Prostate gland (tissue), 2 donors: Measurements from ENCODE around the gene TLCD3A. TPM values are rescaled to one million over a fixed set of nuclear protein-coding genes. Genes with fewer than 3 reads are reported as not detected.
"Not testable (repeated sequence)": the region's sequence is repeated elsewhere in the genome, so short reads cannot be mapped to it uniquely, and the experiment has no call there.

Source experiments
- DNase-seq: peaks from one replicate; pipeline ENCODE4 v3.0.0-alpha.2; 2019; ENCODE audit warnings: low spot score
- H3K27ac ChIP-seq, 2 donors: fragments of 200-600 bp; sonication (generic); 2 replicates each; pipeline ENCODE4 v1.5.1; 2017 to 2019
- H3K27me3 ChIP-seq: fragments of 200-600 bp; sonication (generic); replicated peaks from 2 replicates; pipeline ENCODE4 v1.5.1; 2019; ENCODE audit not compliant: insufficient read depth
- H3K36me3 ChIP-seq, 2 donors: fragments of 200-600 bp; sonication (generic); 1 replicate in 1 of 2; 2 replicates in 1 of 2; pipeline versions ENCODE4 v1.5.1 to v1.8.1; 2017 to 2019
- H3K4me1 ChIP-seq: fragments of 200-600 bp; sonication (generic); replicated peaks from 2 replicates; pipeline ENCODE4 v1.5.1; 2019
- H3K4me3 ChIP-seq, 2 donors: fragments of 200-600 bp; sonication (generic); 2 replicates each; pipeline ENCODE4 v1.5.1; 2017 to 2019
- H3K9me3 ChIP-seq: fragments of 200-600 bp; sonication (generic); 2 replicates; pipeline ENCODE4 v1.5.1; 2017
- CTCF ChIP-seq, 4 experiments: fragments of 200-600 bp in 2 of 4; fragments of 450-650 bp in 2 of 4; sonication (generic) in 2 of 4; IDR thresholded peaks; 1 replicate in 3 of 4; 2 replicates in 1 of 4; pipeline ENCODE4 v1.5.1; 2016 to 2019; ENCODE audit warnings: antibody characterized with exemption in 4 of 4, mild to moderate bottlenecking in 2 of 4, moderate library complexity in 2 of 4
- POLR2A ChIP-seq: fragments of 450-650 bp; IDR thresholded peaks from one replicate; pipeline ENCODE4 v1.6.1; 2016; ENCODE audit warnings: antibody characterized with exemption, mild to moderate bottlenecking
- POLR2AphosphoS5 ChIP-seq: sonication (generic); formaldehyde crosslinking; IDR thresholded peaks from one replicate; pipeline ENCODE4 v1.6.1; 2017; ENCODE audit warnings: antibody characterized with exemption
- WGBS: methylation state at CpG from one replicate; pipeline ENCODE4 v1.1.5; 2018; 5-methylcytosine and 5-hydroxymethylcytosine counted together
- intact Hi-C: fragments of 100-400 bp; cut with DNase I; formaldehyde crosslinking; loops from one replicate; pipeline ENCODE4 v1.14.2; 2022
- total RNA-seq, 2 donors: library from RNA; depleted of rRNA; stranded (reverse); fragments of >200 nt; gene quantifications; one replicate each; pipeline ENCODE4 v1.1.0, GENCODE V29; 2016

The TLCD3A gene
- total RNA-seq, 2 donors from 2014 or later, result 8.1 to 12.0 TPM

DNA sequence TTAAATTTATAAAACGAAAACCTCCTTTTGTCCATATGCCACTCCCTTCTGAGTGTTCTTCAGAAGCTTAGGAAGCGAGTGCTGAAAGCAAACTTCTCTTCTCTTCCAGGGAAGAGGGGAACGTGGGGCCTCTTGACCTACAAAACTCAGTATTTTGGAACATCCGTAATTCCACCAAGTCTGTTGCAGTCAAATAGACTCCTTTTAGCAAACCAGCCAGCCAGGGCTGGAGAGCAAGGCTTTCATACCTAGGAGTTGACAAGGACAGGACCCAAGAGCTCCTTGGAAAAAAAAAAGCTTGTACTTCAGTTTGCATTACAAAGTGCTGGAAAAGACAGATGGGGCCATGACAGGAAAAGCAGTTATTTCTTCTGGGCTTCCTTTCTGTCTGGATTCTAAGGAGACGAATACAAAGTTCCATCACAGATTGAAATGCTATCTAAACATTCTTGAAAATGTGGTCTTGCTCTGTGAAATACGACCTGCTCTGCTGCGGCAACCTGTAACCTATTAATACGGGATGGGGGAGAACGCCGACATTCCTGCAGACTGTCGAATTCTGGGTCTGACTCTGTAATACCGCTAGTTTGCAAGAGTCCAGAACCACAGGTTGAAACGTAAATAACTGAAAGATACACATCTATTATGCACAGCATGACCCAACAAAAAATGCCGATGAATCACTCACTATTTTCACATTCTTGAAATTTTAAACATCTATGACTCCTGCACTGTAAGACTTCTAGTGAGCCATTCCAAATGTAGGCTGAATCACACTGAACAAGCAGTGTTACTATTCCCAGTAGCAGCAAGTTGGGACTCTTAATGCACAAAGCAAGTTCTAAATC is 38.4 kb upstream of the TLCD3A start:
- H3K4me3 ChIP-seq, result no peak overlapping the region
- H3K36me3 ChIP-seq, result no peaks in the 10 kb centered on the region
- H3K9me3 ChIP-seq, result no peaks in the 10 kb centered on the region
- no peak for DNase-seq
- WGBS, result 57% methylated on average over 14 of the region's 14 CpGs
- H3K27ac ChIP-seq, result no peak overlapping the region
- no peaks in the 10 kb centered on the region for H3K27me3 ChIP-seq
- TF ChIP-seq CTCF (IDR thresholded peaks at IDR 0.05) (no peak), POLR2A (no peak), POLR2AphosphoS5 (no peak)
- intact Hi-C loops, result loop anchor here (10.0 kb wide), 1 partner anchor 139 kb away; no protein-coding TSS in a partner anchor
- H3K4me1 ChIP-seq, result no peaks in the 10 kb centered on the region

DNA sequence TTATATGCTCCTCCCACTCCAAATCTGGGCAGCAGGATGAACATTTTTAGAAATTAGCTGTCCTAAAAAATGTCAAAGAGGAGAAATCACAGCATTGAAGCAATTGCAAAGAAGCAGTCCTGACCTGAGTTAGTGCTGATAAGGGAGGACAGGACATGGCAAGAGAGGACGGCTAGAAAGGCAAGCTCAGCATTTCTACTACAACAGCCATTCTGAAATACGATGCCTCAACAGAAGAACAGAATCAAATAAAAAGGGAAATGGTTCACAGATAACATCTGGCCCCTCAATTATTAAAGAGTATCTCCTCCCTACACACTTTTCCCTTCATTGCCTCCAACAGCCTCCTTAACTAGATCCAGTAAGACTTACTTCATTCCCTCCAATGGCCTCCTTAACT is 36.0 kb upstream of the TLCD3A start:
- no peaks in the 10 kb centered on the region for H3K4me1 ChIP-seq
- DNase-seq, result no peak
- TF ChIP-seq POLR2A (no peak), CTCF (IDR thresholded peaks at IDR 0.05) (no peak), POLR2AphosphoS5 (no peak)
- H3K36me3 ChIP-seq, result no peaks in the 10 kb centered on the region
- no peak overlapping the region for H3K27ac ChIP-seq
- no peaks in the 10 kb centered on the region for H3K27me3 ChIP-seq
- no peak overlapping the region for H3K4me3 ChIP-seq
- intact Hi-C loops, result loop anchor here (10.0 kb wide), 1 partner anchor 142 kb away; no protein-coding TSS in a partner anchor
- WGBS, result 27% methylated on average over 2 of the region's 2 CpGs
- H3K9me3 ChIP-seq, result no peaks in the 10 kb centered on the region

GRCh38 chr17:697682-698081 is 34.7 kb upstream of the TLCD3A start:
- intact Hi-C loops, result loop anchor here (10.0 kb wide), 1 partner anchor 143 kb away; no protein-coding TSS in a partner anchor
- H3K4me1 ChIP-seq, result no peaks in the 10 kb centered on the region
- no peak for TF ChIP-seq POLR2AphosphoS5
- no peak overlapping the region for H3K27ac ChIP-seq
- no peaks in the 10 kb centered on the region for H3K36me3 ChIP-seq
- 95% methylated on average over 8 of the region's 8 CpGs for whole genome bisulfite sequencing
- H3K27me3 ChIP-seq, result no peaks in the 10 kb centered on the region
- no peaks in the 10 kb centered on the region for H3K9me3 ChIP-seq
- no peak for DNase-seq
- no peak overlapping the region for H3K4me3 ChIP-seq

GRCh38 chr17:698096-698495 is 34.3 kb upstream of the TLCD3A start:
- not testable (repeated sequence) for H3K9me3 ChIP-seq, H3K4me3 ChIP-seq, DNase-seq, H3K27ac ChIP-seq, H3K4me1 ChIP-seq, H3K36me3 ChIP-seq, H3K27me3 ChIP-seq
- intact Hi-C loops, result loop anchor here (10.0 kb wide), 1 partner anchor 143 kb away; no protein-coding TSS in a partner anchor
- WGBS, result 81% methylated on average over 2 of the region's 2 CpGs

DNA sequence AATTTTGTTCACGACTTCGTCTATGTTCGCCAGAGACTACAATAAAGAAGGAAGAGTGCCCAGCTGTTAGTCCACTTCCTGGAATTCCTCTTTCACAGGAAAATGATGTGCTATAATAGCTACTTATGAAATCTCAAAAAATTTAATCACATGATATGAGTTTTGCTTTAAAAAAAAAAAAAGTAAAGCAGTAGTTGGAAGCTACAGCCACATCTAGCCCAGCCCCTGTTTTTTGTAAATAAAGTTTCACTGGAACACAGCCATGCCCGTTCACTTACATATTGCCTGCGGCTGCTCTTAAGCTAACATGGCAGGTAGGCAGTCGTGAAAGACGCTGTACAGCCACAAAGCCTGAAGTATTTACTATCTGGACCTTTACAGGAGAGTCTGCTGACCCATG is 33.1 kb upstream of the TLCD3A start:
- Histone ChIP-seq H3K9me3 (no peaks in the 10 kb centered on the region), H3K4me3 (no peak overlapping the region), H3K27me3 (no peaks in the 10 kb centered on the region), H3K27ac (peak overlapping the region; percentile 15 to 17), H3K36me3 (no peaks in the 10 kb centered on the region), H3K4me1 (no peaks in the 10 kb centered on the region)
- TF ChIP-seq POLR2AphosphoS5 (peak; percentile 54), CTCF (IDR thresholded peaks at IDR 0.05) (no peak), POLR2A (no peak)
- intact Hi-C loops, result loop anchor here (10.0 kb wide), 1 partner anchor 145 kb away; no protein-coding TSS in a partner anchor
- 43% methylated on average over 7 of the region's 7 CpGs for whole genome bisulfite sequencing
- peak; percentile 43 for DNase-seq
